Measurements from ENCODE around the gene ECE2. TPM values are rescaled to one million over a fixed set of nuclear protein-coding genes. Genes with fewer than 3 reads are reported as not detected.
A peak's percentile ranks its signal among the peaks of the same experiment; 100 is the strongest.

Gene ECE2
- total RNA-seq, 1 donor from 2014 or later, result not detected

GRCh38 chr3:184240384-184241140 is 35.3 kb upstream of the ECE2 start:
- H3K4me3 Mint-ChIP-seq (ENCODE audit: low read depth), result no peak overlapping the region
- H3K9me3 Mint-ChIP-seq (ENCODE audit: low read depth), result no peaks in the 10 kb centered on the region
- peaks cover 3% of the 10 kb centered on the region for H3K27me3 Mint-ChIP-seq
- H3K36me3 Mint-ChIP-seq (ENCODE audit: insufficient read depth), result peaks cover 9% of the 10 kb centered on the region
- TF ChIP-seq, protein P1, sequence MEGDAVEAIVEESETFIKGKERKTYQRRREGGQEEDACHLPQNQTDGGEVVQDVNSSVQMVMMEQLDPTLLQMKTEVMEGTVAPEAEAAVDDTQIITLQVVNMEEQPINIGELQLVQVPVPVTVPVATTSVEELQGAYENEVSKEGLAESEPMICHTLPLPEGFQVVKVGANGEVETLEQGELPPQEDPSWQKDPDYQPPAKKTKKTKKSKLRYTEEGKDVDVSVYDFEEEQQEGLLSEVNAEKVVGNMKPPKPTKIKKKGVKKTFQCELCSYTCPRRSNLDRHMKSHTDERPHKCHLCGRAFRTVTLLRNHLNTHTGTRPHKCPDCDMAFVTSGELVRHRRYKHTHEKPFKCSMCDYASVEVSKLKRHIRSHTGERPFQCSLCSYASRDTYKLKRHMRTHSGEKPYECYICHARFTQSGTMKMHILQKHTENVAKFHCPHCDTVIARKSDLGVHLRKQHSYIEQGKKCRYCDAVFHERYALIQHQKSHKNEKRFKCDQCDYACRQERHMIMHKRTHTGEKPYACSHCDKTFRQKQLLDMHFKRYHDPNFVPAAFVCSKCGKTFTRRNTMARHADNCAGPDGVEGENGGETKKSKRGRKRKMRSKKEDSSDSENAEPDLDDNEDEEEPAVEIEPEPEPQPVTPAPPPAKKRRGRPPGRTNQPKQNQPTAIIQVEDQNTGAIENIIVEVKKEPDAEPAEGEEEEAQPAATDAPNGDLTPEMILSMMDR (IDR thresholded peaks at IDR 0.05; ENCODE audit: unreplicated experiment), result no peak
- no peaks in the 10 kb centered on the region for H3K4me1 Mint-ChIP-seq (ENCODE audit: low read depth)
- H3K27ac Mint-ChIP-seq, result no peak overlapping the region
- DNase-seq (ENCODE audit: low spot score, unreplicated experiment), result no peak

DNA sequence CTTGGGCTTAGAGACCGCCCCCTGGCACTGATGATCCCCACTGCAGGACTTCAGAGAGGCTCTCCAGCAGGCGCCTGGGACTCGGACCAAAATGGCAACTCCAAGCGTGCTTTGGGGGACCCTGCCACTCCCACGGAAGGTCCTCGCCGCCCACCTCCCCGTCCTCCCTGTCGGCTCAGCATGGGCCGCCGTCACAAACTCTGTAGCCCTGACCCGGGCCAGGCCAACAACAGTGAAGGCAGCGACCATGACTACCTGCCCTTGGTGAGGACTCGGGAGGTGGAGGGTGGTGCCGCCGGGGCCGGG is 34.7 kb upstream of the ECE2 start:
- Mint-ChIP-seq H3K27ac (no peak overlapping the region), H3K9me3 (ENCODE audit: low read depth) (no peaks in the 10 kb centered on the region), H3K27me3 (peaks cover 3% of the 10 kb centered on the region), H3K4me1 (ENCODE audit: low read depth) (no peaks in the 10 kb centered on the region), H3K4me3 (ENCODE audit: low read depth) (no peak overlapping the region), H3K36me3 (ENCODE audit: insufficient read depth) (peaks cover 10% of the 10 kb centered on the region)
- DNase-seq (ENCODE audit: low spot score, unreplicated experiment), result no peak
- TF ChIP-seq, protein P1 (IDR thresholded peaks at IDR 0.05; ENCODE audit: unreplicated experiment), result no peak

GRCh38 chr3:184241447-184242296 is 34.1 kb upstream of the ECE2 start:
- TF ChIP-seq, protein P1 (IDR thresholded peaks at IDR 0.05; ENCODE audit: unreplicated experiment), result peak; percentile 49
- Mint-ChIP-seq H3K9me3 (ENCODE audit: low read depth) (no peaks in the 10 kb centered on the region), H3K4me1 (ENCODE audit: low read depth) (no peaks in the 10 kb centered on the region), H3K27ac (no peak overlapping the region), H3K36me3 (ENCODE audit: insufficient read depth) (peaks cover 10% of the 10 kb centered on the region), H3K27me3 (peaks cover 3% of the 10 kb centered on the region), H3K4me3 (ENCODE audit: low read depth) (no peak overlapping the region)
- DNase-seq (ENCODE audit: low spot score, unreplicated experiment), result no peak

DNA sequence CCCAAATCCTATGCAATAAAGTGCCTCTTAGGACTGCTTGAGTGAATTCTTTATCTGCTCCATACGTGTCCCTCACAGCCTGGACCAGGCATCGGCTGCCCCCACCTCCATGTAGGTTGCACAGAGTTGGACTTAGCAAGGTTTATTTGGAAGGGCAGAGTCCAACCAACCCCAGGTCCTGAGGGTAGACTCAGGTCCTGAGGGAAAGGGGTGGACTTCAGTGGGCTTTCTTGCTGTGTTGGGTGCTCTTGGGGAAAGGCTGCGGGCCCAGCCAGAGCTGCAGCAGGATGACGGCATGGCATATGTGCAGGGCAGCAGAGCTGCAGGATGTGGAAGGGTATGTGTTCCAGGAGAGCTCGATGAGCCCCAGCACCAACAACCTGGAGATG is 33.5 kb upstream of the ECE2 start:
- H3K9me3 Mint-ChIP-seq (ENCODE audit: low read depth), result no peaks in the 10 kb centered on the region
- no peak for DNase-seq (ENCODE audit: low spot score, unreplicated experiment)
- no peak overlapping the region for H3K4me3 Mint-ChIP-seq (ENCODE audit: low read depth)
- TF ChIP-seq, protein P1 (IDR thresholded peaks at IDR 0.05; ENCODE audit: unreplicated experiment), result no peak
- no peak overlapping the region for H3K27ac Mint-ChIP-seq
- peaks cover 10% of the 10 kb centered on the region for H3K36me3 Mint-ChIP-seq (ENCODE audit: insufficient read depth)
- H3K27me3 Mint-ChIP-seq, result peaks cover 3% of the 10 kb centered on the region
- no peaks in the 10 kb centered on the region for H3K4me1 Mint-ChIP-seq (ENCODE audit: low read depth)

GRCh38 chr3:184248454-184249411 is 27.1 kb upstream of the ECE2 start, which contains the start of gene ALG3:
Gene ALG3, minus strand, starts transcription at chr3:184248962. Its CDS starts 22 bp downstream, at chr3:184248940.
- H3K36me3 Mint-ChIP-seq (ENCODE audit: insufficient read depth), result peaks cover 5% of the 10 kb centered on the region
- H3K4me3 Mint-ChIP-seq (ENCODE audit: low read depth), result peak within 1 kb of the TSS; percentile 89
- TF ChIP-seq, protein P1 (IDR thresholded peaks at IDR 0.05; ENCODE audit: unreplicated experiment), result no peak
- H3K4me1 Mint-ChIP-seq (ENCODE audit: low read depth), result peaks cover 4% of the 10 kb centered on the region
- no peaks in the 10 kb centered on the region for H3K9me3 Mint-ChIP-seq (ENCODE audit: low read depth)
- no peaks in the 10 kb centered on the region for H3K27me3 Mint-ChIP-seq
- DNase-seq (ENCODE audit: low spot score, unreplicated experiment), result peak; percentile 77
- peak within 1 kb of the TSS; percentile 97 for H3K27ac Mint-ChIP-seq

Measured in progenitor cell of endocrine pancreas (in vitro differentiated cells).